OCI-LY7 (cell line): ENCODE measurements around the gene SIM1. TPM values are rescaled to one million over a fixed set of nuclear protein-coding genes. Genes with fewer than 3 reads are reported as not detected.

Experiments
- BruUV-seq: library from RNA; stranded (reverse); fragments of 400-500 nt; replicated peaks from 2 replicates; lab custom pipeline; 2021; lab: Mats Ljungman, UMichigan
- CTCF ChIA-PET: fragments of 300-600 bp; sonication (Branson Sonifier 250); formaldehyde crosslinking; loops from one replicate; lab custom pipeline; 2022; ENCODE audit warnings: antibody characterized with exemption; ENCODE audit not compliant: unreplicated experiment; lab: Charles Lee
- POLR2A ChIA-PET: fragments of 300-600 bp; sonication (Branson Sonifier 250); formaldehyde crosslinking; loops from one replicate; lab custom pipeline; 2022; ENCODE audit warnings: antibody characterized with exemption; lab: Charles Lee
- DNase-seq: peaks from one replicate; pipeline ENCODE4 v3.0.0-alpha.2; 2015; ENCODE audit warnings: low spot score
- H2AFZ ChIP-seq: fragments of 200-600 bp; sonication (generic), shearing (Covaris generic); 2 replicates; pipeline ENCODE4 v1.6.1; 2014; ENCODE audit warnings: mild to moderate bottlenecking, antibody characterized with exemption, low read length, moderate library complexity
- H3K27ac ChIP-seq: fragments of 200-600 bp; sonication (generic); 2 replicates; pipeline ENCODE4 v1.5.1; 2014; ENCODE audit warnings: mixed run types, low read depth, mild to moderate bottlenecking, moderate library complexity, low read length, inconsistent platforms; ENCODE audit not compliant: poor library complexity, severe bottlenecking
- H3K36me3 ChIP-seq: fragments of 200-600 bp; sonication (generic); 2 replicates; pipeline ENCODE4 v1.6.1; 2014; ENCODE audit warnings: mild to moderate bottlenecking, antibody characterized with exemption, low read length, moderate library complexity, mixed read lengths; ENCODE audit not compliant: insufficient read depth
- H3K4me1 ChIP-seq: fragments of 200-600 bp; sonication (generic); 2 replicates; pipeline ENCODE4 v1.5.1; 2014; ENCODE audit warnings: mild to moderate bottlenecking, low read length; ENCODE audit not compliant: insufficient read depth, poor library complexity, severe bottlenecking
- H3K4me2 ChIP-seq: fragments of 200-600 bp; sonication (generic); 2 replicates; pipeline ENCODE4 v1.6.1; 2014; ENCODE audit warnings: mild to moderate bottlenecking, low read length
- H3K4me3 ChIP-seq: fragments of 200-600 bp; sonication (generic); 2 replicates; pipeline ENCODE4 v1.5.1; 2014; ENCODE audit warnings: mild to moderate bottlenecking, low read depth, low read length; ENCODE audit not compliant: poor library complexity, severe bottlenecking
- H3K79me2 ChIP-seq: fragments of 200-600 bp; sonication (generic); 2 replicates; pipeline ENCODE4 v1.6.1; 2016; ENCODE audit warnings: low read depth, mild to moderate bottlenecking, low read length, moderate library complexity, mixed read lengths; ENCODE audit not compliant: insufficient read depth
- H3K9me2 ChIP-seq: fragments of 200-600 bp; sonication (generic); 2 replicates; pipeline ENCODE4 v1.6.1; 2016; ENCODE audit warnings: mild to moderate bottlenecking, low read length, mixed read lengths; ENCODE audit not compliant: insufficient read depth
- H3K9me3 ChIP-seq: fragments of 200-600 bp; sonication (generic); 2 replicates; pipeline ENCODE4 v1.6.1; 2014; ENCODE audit warnings: mild to moderate bottlenecking, mixed run types, low read length, mixed read lengths
- H4K20me1 ChIP-seq: fragments of 200-600 bp; sonication (generic); 2 replicates; pipeline ENCODE4 v1.6.1; 2014; ENCODE audit warnings: mild to moderate bottlenecking, antibody characterized with exemption, low read length, moderate library complexity, mixed read lengths; ENCODE audit not compliant: insufficient read depth
- EZH2phosphoT487 ChIP-seq: fragments of 200-600 bp; sonication (generic); IDR thresholded peaks from 2 replicates; pipeline ENCODE4 v1.6.1; 2018; ENCODE audit warnings: low read depth, borderline replicate concordance, mild to moderate bottlenecking, mixed run types, antibody characterized with exemption, low read length, moderate library complexity, mixed read lengths
- intact Hi-C: fragments of 100-400 bp; cut with micrococcal nuclease; formaldehyde crosslinking; loops from one replicate; pipeline ENCODE4 v1.10.0; 2022; ENCODE audit not compliant: unreplicated experiment
- total RNA-seq, 2 experiments: library from RNA; depleted of rRNA in 1 of 2; stranded (reverse); fragments of >200 nt in 1 of 2; shearing (Covaris generic) in 1 of 2; gene quantifications; 2 replicates each; pipeline ENCODE4 v1.2.3, GENCODE V29; 2014 to 2022
- TF ChIP-seq, protein P1 (sequence below): fragments of 200-600 bp; sonication (generic); conservative IDR thresholded peaks from 2 replicates; pipeline ENCODE4 v1.5.1; 2014; ENCODE audit warnings: mild to moderate bottlenecking, antibody characterized with exemption, low read length, moderate library complexity, mixed read lengths

Gene SIM1
- total RNA-seq, 2 experiments from 2014 or later: not detected

DNA sequence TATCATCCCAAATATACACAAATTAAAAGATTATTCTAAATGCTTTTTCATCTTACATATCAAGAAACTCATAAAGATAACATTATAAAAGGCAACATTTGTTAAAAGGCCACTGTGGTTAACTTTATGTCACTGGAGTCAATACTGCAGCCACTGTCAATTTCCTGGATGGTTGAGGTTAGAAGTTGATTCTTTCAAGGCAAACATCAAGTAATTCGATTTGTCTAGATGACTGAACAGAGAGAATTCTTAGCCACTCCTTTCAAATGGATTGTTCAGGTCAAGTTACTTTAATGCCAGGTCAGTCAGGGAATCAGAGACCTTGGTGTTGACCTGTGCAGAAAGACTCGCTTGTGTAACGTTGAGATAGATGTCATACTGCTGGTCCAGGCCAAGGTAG, 44.4 kb upstream of the SIM1 start:
- Histone ChIP-seq H3K4me2 (no peak overlapping the region), H3K9me3 (no peaks in the 10 kb centered on the region), H3K4me3 (no peak overlapping the region), H3K36me3 (peaks cover 26% of the 10 kb centered on the region), H3K27ac (no peak overlapping the region), H3K79me2 (no peaks in the 10 kb centered on the region), H4K20me1 (no peaks in the 10 kb centered on the region), H3K4me1 (no peaks in the 10 kb centered on the region), H2AFZ (no peak overlapping the region), H3K9me2 (no peaks in the 10 kb centered on the region)
- TSS peak; percentile 46 for BruUV-seq
- POLR2A ChIA-PET: interaction anchor here (0.7 to 1.2 kb wide), 2 partner anchors 212 to 1221 kb away, joined by 3 to 6 read pairs; no protein-coding TSS in a partner anchor
- intact Hi-C loops: no loop called here
- DNase-seq: no peak
- CTCF ChIA-PET: no interaction called here
- TF ChIP-seq, protein P1, sequence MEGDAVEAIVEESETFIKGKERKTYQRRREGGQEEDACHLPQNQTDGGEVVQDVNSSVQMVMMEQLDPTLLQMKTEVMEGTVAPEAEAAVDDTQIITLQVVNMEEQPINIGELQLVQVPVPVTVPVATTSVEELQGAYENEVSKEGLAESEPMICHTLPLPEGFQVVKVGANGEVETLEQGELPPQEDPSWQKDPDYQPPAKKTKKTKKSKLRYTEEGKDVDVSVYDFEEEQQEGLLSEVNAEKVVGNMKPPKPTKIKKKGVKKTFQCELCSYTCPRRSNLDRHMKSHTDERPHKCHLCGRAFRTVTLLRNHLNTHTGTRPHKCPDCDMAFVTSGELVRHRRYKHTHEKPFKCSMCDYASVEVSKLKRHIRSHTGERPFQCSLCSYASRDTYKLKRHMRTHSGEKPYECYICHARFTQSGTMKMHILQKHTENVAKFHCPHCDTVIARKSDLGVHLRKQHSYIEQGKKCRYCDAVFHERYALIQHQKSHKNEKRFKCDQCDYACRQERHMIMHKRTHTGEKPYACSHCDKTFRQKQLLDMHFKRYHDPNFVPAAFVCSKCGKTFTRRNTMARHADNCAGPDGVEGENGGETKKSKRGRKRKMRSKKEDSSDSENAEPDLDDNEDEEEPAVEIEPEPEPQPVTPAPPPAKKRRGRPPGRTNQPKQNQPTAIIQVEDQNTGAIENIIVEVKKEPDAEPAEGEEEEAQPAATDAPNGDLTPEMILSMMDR: no peak
- no peak for TF ChIP-seq EZH2phosphoT487

GRCh38 chr6:100506651-100507050, 41.9 kb upstream of the SIM1 start:
- no peak overlapping the region for H3K27ac ChIP-seq
- no peaks in the 10 kb centered on the region for H3K4me1 ChIP-seq
- no peak for DNase-seq
- intact Hi-C loops: no loop called here
- POLR2A ChIA-PET: interaction anchor here (0.6 to 0.7 kb wide), 2 partner anchors 684 to 972 kb away, joined by 3 to 4 read pairs; no protein-coding TSS in a partner anchor
- H3K9me3 ChIP-seq: no peaks in the 10 kb centered on the region
- no TSS peak for BruUV-seq
- H3K9me2 ChIP-seq: no peaks in the 10 kb centered on the region
- no peak overlapping the region for H3K4me3 ChIP-seq
- no peaks in the 10 kb centered on the region for H3K79me2 ChIP-seq
- no peak overlapping the region for H3K4me2 ChIP-seq
- CTCF ChIA-PET: no interaction called here
- TF ChIP-seq, protein P1: no peak
- TF ChIP-seq EZH2phosphoT487: no peak
- peaks cover 15% of the 10 kb centered on the region for H3K36me3 ChIP-seq
- H4K20me1 ChIP-seq: no peaks in the 10 kb centered on the region
- H2AFZ ChIP-seq: no peak overlapping the region

GRCh38 chr6:100504786-100505737, 40.3 kb upstream of the SIM1 start:
- Histone ChIP-seq H3K36me3 (peaks cover 10% of the 10 kb centered on the region), H3K79me2 (no peaks in the 10 kb centered on the region), H3K4me2 (no peak overlapping the region), H4K20me1 (no peaks in the 10 kb centered on the region), H2AFZ (no peak overlapping the region), H3K9me3 (no peaks in the 10 kb centered on the region), H3K9me2 (no peaks in the 10 kb centered on the region), H3K4me3 (no peak overlapping the region), H3K4me1 (no peaks in the 10 kb centered on the region), H3K27ac (no peak overlapping the region)
- intact Hi-C loops: no loop called here
- POLR2A ChIA-PET: interaction anchor here (0.8 kb wide), 1 partner anchor 11 kb away, joined by 4 read pairs; no protein-coding TSS in a partner anchor
- CTCF ChIA-PET: no interaction called here
- no peak for DNase-seq
- no TSS peak for BruUV-seq
- no peak for TF ChIP-seq EZH2phosphoT487
